Psoas muscle (tissue), 8 donors: ENCODE results near the gene TPCN2. TPM values are rescaled to one million over a fixed set of nuclear protein-coding genes. Genes with fewer than 3 reads are reported as not detected.

Experiments used
- ATAC-seq, 4 donors: fragments of 200-7000 bp; cut with Tn5 transposase; one replicate each; pipeline ENCODE4 v1.9.1; 2020; ENCODE audit warnings: moderate library complexity in 3 of 4, mild to moderate bottlenecking in 2 of 4
- DNase-seq, 2 donors: peaks; one replicate each; pipeline ENCODE4 v3.0.0-alpha.2; 2020
- H3K27ac ChIP-seq: fragments of 200-600 bp; one replicate; pipeline ENCODE4 v1.8.0; 2022
- H3K27me3 ChIP-seq, 3 donors: fragments of 200-600 bp in 1 of 3; one replicate each; pipeline versions ENCODE4 v1.6.1 to v1.8.0; 2013 to 2022; ENCODE audit warnings: low read length in 2 of 3, mild to moderate bottlenecking in 2 of 3, moderate library complexity in 1 of 3; ENCODE audit not compliant: insufficient read depth in 3 of 3
- H3K36me3 ChIP-seq, 2 donors: fragments of 200-600 bp in 1 of 2; one replicate each; pipeline versions ENCODE4 v1.6.1 to v1.8.0; 2013 to 2022; ENCODE audit warnings: low read depth in 1 of 2, mild to moderate bottlenecking in 1 of 2, moderate library complexity in 1 of 2; ENCODE audit not compliant: insufficient read depth in 1 of 2
- H3K4me1 ChIP-seq: fragments of 200-600 bp; one replicate; pipeline ENCODE4 v1.8.0; 2022
- H3K4me3 ChIP-seq: fragments of 200-600 bp; one replicate; pipeline ENCODE4 v1.8.0; 2022; ENCODE audit warnings: mild to moderate bottlenecking
- H3K9me3 ChIP-seq: fragments of 200-600 bp; one replicate; pipeline ENCODE4 v1.8.0; 2022
- WGBS, 3 donors: extraction: QIAGEN DNeasy Blood & Tissue Kit; methylation state at CpG; one replicate each; pipeline versions ENCODE4 v1.1.6 to v1.1.7; 2013; 5-methylcytosine and 5-hydroxymethylcytosine counted together
- intact Hi-C, 2 donors: fragments of 100-400 bp; cut with DNase I; formaldehyde crosslinking; loops; one replicate each; pipeline versions ENCODE4 v1.11.0 to v1.14.2; 2022
- polyA plus RNA-seq, 3 donors: library from polyadenylated mRNA; stranded (reverse); fragments of 200-250 nt; gene quantifications; one replicate each; pipeline ENCODE4 v1.2.3, GENCODE V29; 2013
- total RNA-seq, 4 donors: library from RNA; stranded (reverse); fragmentation: NEBNext Ultra II Directional in 2 of 4; extraction: Animal tissue kit (Norgen Biotek cat#: 25700) in 2 of 4; gene quantifications; one replicate each; pipeline versions ENCODE4 v1.2.1 to v1.2.4, GENCODE V29; 2021 to 2023
- TF ChIP-seq, protein P1 (sequence below): fragments of 200-600 bp; IDR thresholded peaks from one replicate; pipeline ENCODE4 v1.8.0; 2022; ENCODE audit warnings: antibody characterized with exemption
- donor health status: healthy with polysubstance abuse.
- donor health status: DM: no; HTN: no; CAD: no; lungs with moderate emphysema.
- donor health status: Bipolar disorder and iron deficiency.
- donor health status: healthy.
- donor health status: DM: yes; HTN: yes; CAD: no.
- donor health status: DM: no; HTN: no; CAD: no.
- donor health status: DM: no; HTN: no; CAD: no.
- donor health status: DM: yes; HTN: yes; CAD: no.

TPCN2 gene
- total and polyA plus RNA-seq, 7 donors: 2.2 to 6.0 (median 3.5) TPM

GRCh38 chr11:69066122-69067112 lies 17.7 kb downstream of the TPCN2 start:
- ATAC-seq (no peak), DNase-seq (peak in 1 of 2 donors; percentile 34)
- TF ChIP-seq, protein P1, sequence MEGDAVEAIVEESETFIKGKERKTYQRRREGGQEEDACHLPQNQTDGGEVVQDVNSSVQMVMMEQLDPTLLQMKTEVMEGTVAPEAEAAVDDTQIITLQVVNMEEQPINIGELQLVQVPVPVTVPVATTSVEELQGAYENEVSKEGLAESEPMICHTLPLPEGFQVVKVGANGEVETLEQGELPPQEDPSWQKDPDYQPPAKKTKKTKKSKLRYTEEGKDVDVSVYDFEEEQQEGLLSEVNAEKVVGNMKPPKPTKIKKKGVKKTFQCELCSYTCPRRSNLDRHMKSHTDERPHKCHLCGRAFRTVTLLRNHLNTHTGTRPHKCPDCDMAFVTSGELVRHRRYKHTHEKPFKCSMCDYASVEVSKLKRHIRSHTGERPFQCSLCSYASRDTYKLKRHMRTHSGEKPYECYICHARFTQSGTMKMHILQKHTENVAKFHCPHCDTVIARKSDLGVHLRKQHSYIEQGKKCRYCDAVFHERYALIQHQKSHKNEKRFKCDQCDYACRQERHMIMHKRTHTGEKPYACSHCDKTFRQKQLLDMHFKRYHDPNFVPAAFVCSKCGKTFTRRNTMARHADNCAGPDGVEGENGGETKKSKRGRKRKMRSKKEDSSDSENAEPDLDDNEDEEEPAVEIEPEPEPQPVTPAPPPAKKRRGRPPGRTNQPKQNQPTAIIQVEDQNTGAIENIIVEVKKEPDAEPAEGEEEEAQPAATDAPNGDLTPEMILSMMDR: no peak
- Histone ChIP-seq H3K4me1 (no peaks in the 10 kb centered on the region), H3K36me3 (peaks cover 0 to 28% of the 10 kb centered on the region in 2 donors), H3K27me3 (no peaks in the 10 kb centered on the region), H3K4me3 (no peak overlapping the region), H3K9me3 (no peaks in the 10 kb centered on the region), H3K27ac (no peak overlapping the region)
- WGBS, 3 donors: 79 to 85% (median 79%) methylated on average over 27 to 30 of the region's 30 CpGs
- intact Hi-C loops: no loop called here

DNA sequence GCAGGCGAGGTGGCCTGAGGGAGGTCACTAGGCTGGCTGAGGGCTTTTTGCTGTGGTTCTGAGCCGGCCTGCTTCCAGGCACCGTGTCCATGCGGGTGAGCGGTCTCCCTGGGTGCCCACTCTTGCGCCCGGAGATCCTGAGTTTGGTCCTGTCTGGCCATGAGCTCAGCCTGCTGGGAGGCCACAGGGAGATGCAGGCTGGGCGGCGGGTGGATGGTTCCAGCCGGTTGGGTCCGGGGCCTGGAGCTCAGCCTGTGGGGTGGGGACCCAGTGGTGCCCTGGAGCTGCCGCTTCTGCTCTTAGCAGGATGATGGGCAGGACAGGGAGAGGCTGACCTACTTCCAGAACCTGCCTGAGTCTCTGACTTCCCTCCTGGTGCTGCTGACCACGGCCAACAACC lies 18.5 kb downstream of the TPCN2 start:
- WGBS, 3 donors: 93 to 98% (median 97%) methylated on average over 13 of the region's 13 CpGs
- H3K27ac ChIP-seq: no peak overlapping the region
- ATAC-seq (no peak), DNase-seq (no peak)
- TF ChIP-seq, protein P1: no peak
- H3K4me1 ChIP-seq: no peaks in the 10 kb centered on the region
- no peak overlapping the region for H3K4me3 ChIP-seq
- H3K9me3 ChIP-seq: no peaks in the 10 kb centered on the region
- H3K27me3 ChIP-seq: no peaks in the 10 kb centered on the region
- intact Hi-C loops: no loop called here
- H3K36me3 ChIP-seq: peaks cover 0 to 30% of the 10 kb centered on the region in 2 donors

- H3K27me3 ChIP-seq: no peaks in the 10 kb centered on the region
- H3K4me1 ChIP-seq: no peaks in the 10 kb centered on the region
- no peak for ATAC-seq
- no peak overlapping the region for H3K4me3 ChIP-seq
- no peaks in the 10 kb centered on the region for H3K9me3 ChIP-seq
- TF ChIP-seq, protein P1: no peak
- intact Hi-C loops: no loop called here
- 89 to 93% (median 91%) methylated on average over 20 to 23 of the region's 23 CpGs for WGBS, 3 donors
- no peak overlapping the region for H3K27ac ChIP-seq
- no peak for DNase-seq
- peaks cover 0 to 30% of the 10 kb centered on the region in 2 donors for H3K36me3 ChIP-seq
These were observed 22.5 kb downstream of the TPCN2 start for GRCh38 chr11:69071086-69071800.

- H3K27ac ChIP-seq: no peak overlapping the region
- intact Hi-C loops: no loop called here
- H3K4me3 ChIP-seq: no peak overlapping the region
- 91 to 96% (median 94%) methylated on average over 12 to 13 of the region's 13 CpGs for WGBS, 3 donors
- no peaks in the 10 kb centered on the region for H3K4me1 ChIP-seq
- no peak for ATAC-seq
- H3K36me3 ChIP-seq: peaks cover 0 to 30% of the 10 kb centered on the region in 2 donors
- TF ChIP-seq, protein P1: no peak
- H3K9me3 ChIP-seq: no peaks in the 10 kb centered on the region
- no peak for DNase-seq
- H3K27me3 ChIP-seq: no peaks in the 10 kb centered on the region
These were observed 23.2 kb downstream of the TPCN2 start for GRCh38 chr11:69071956-69072355.
